Body of pancreas (tissue), 4 donors: Measurements from ENCODE around the gene WNT7B. TPM values are rescaled to one million over a fixed set of nuclear protein-coding genes. Genes with fewer than 3 reads are reported as not detected.

Experiments used
- ATAC-seq: fragments of 150-250 bp; one replicate; pipeline ENCODE4 v1.9.1; 2016
- DNase-seq, 4 donors: peaks; one replicate each; pipeline ENCODE4 v3.0.0-alpha.2; 2019
- H3K27ac ChIP-seq, 4 donors: fragments of 200-600 bp; sonication (generic); 1 replicate in 3 of 4; 2 replicates in 1 of 4; pipeline versions ENCODE4 v1.5.1 to v1.6.1; 2016 to 2019; ENCODE audit warnings: mild to moderate bottlenecking in 1 of 4, mixed read lengths in 1 of 4, moderate library complexity in 1 of 4
- H3K27me3 ChIP-seq, 2 donors: fragments of 200-600 bp; sonication (generic); one replicate each; pipeline ENCODE4 v1.6.0; 2016; ENCODE audit warnings: mild to moderate bottlenecking in 1 of 2
- H3K36me3 ChIP-seq, 2 donors: fragments of 200-600 bp; sonication (generic); replicated peaks in 1 of 2; 2 replicates each; pipeline ENCODE4 v1.5.1; 2016; ENCODE audit warnings: low read depth in 2 of 2; ENCODE audit not compliant: insufficient read depth in 1 of 2
- H3K4me1 ChIP-seq: fragments of 200-600 bp; sonication (generic); one replicate; pipeline ENCODE4 v1.6.0; 2016
- H3K4me3 ChIP-seq, 2 donors: fragments of 200-600 bp; sonication (generic); 1 replicate in 1 of 2; 2 replicates in 1 of 2; pipeline ENCODE4 v1.5.1; 2016 to 2019
- H3K9me3 ChIP-seq, 3 donors: fragments of 200-600 bp; sonication (generic); 1 replicate in 2 of 3; 2 replicates in 1 of 3; pipeline ENCODE4 v1.5.1; 2016
- POLR2A ChIP-seq, 3 donors: fragments of 450-650 bp; IDR thresholded peaks; one replicate each; pipeline ENCODE4 v1.6.1; 2016; ENCODE audit warnings: antibody characterized with exemption in 3 of 3, mild to moderate bottlenecking in 2 of 3
- WGBS, 2 donors: methylation state at CpG; one replicate each; pipeline ENCODE4 v1.1.5; 2017; 5-methylcytosine and 5-hydroxymethylcytosine counted together
- intact Hi-C: fragments of 100-400 bp; cut with DNase I; formaldehyde crosslinking; loops from one replicate; pipeline ENCODE4 v1.15.1; 2023
- total RNA-seq, 2 donors: library from RNA; depleted of rRNA; stranded (reverse); fragments of >200 nt; gene quantifications; one replicate each; pipeline ENCODE4 v1.1.0, GENCODE V29; 2016
- TF ChIP-seq, protein P1 (sequence below), 7 experiments: fragments of 450-650 bp in 4 of 7; fragments of 200-600 bp in 3 of 7; sonication (generic) in 3 of 7; IDR thresholded peaks; one replicate each; pipeline ENCODE4 v1.5.1; 2016 to 2019; ENCODE audit warnings: antibody characterized with exemption in 7 of 7

WNT7B gene
- total RNA-seq, 2 donors from 2014 or later: 2.1 TPM; not detected in 1

GRCh38 chr22:46023558-46023981 lies 46.6 kb upstream of the WNT7B start:
- no peak for ATAC-seq
- TF ChIP-seq POLR2A (IDR thresholded peaks at IDR 0.05): no peak
- TF ChIP-seq, protein P1, sequence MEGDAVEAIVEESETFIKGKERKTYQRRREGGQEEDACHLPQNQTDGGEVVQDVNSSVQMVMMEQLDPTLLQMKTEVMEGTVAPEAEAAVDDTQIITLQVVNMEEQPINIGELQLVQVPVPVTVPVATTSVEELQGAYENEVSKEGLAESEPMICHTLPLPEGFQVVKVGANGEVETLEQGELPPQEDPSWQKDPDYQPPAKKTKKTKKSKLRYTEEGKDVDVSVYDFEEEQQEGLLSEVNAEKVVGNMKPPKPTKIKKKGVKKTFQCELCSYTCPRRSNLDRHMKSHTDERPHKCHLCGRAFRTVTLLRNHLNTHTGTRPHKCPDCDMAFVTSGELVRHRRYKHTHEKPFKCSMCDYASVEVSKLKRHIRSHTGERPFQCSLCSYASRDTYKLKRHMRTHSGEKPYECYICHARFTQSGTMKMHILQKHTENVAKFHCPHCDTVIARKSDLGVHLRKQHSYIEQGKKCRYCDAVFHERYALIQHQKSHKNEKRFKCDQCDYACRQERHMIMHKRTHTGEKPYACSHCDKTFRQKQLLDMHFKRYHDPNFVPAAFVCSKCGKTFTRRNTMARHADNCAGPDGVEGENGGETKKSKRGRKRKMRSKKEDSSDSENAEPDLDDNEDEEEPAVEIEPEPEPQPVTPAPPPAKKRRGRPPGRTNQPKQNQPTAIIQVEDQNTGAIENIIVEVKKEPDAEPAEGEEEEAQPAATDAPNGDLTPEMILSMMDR (IDR thresholded peaks at IDR 0.05): no peak
- H3K4me1 ChIP-seq: peaks cover 19% of the 10 kb centered on the region
- no peaks in the 10 kb centered on the region for H3K9me3 ChIP-seq
- intact Hi-C loops: no loop called here
- H3K36me3 ChIP-seq: no peaks in the 10 kb centered on the region
- no peak overlapping the region for H3K4me3 ChIP-seq
- 89 to 90% methylated on average over 13 to 14 of the region's 14 CpGs for WGBS, 2 donors
- peak in 3 of 4 donors; percentile 2 to 10 (median 9) for DNase-seq
- H3K27ac ChIP-seq: no peak overlapping the region
- H3K27me3 ChIP-seq: no peaks in the 10 kb centered on the region

DNA sequence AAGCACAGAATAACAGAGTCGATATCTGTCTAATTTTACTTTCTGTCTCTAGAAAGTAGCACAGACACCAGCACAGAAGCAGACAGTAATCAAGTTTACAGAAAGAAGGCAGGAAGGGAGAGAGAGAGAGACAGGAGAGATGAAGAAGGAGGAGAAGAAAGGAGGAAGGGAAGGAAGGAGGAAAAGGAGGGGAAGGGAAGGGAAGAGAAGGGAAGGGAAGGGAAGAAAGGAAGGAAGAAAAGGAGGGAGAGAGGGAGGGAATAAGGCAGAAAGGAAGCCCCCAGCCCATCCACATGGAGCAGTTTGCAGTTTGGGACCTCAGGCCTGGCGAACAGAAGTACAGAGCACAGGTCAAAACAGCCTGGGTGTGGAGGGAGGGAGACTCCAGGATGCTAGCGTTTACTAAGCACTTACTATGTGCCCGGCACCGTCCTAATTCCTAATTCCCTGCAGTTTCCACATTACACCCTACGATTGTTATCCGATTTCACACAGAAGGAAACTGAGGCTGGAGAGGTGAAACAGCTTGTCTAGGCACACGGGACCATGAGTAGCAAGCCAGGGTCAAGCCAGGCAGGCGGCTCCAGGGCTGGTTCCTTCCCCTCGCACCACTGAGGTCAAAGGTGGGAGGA lies 46.0 kb upstream of the WNT7B start:
- H3K27ac ChIP-seq: no peak overlapping the region
- TF ChIP-seq, protein P1 (IDR thresholded peaks at IDR 0.05): no peak
- TF ChIP-seq POLR2A (IDR thresholded peaks at IDR 0.05): no peak
- H3K4me3 ChIP-seq: no peak overlapping the region
- intact Hi-C loops: no loop called here
- DNase-seq (peak in 2 of 4 donors; percentile 5 to 6), ATAC-seq (no peak)
- H3K4me1 ChIP-seq: peaks cover 18% of the 10 kb centered on the region
- WGBS, 2 donors: 87 to 89% methylated on average over 10 of the region's 10 CpGs
- no peaks in the 10 kb centered on the region for H3K27me3 ChIP-seq
- no peaks in the 10 kb centered on the region for H3K36me3 ChIP-seq
- no peaks in the 10 kb centered on the region for H3K9me3 ChIP-seq

DNA sequence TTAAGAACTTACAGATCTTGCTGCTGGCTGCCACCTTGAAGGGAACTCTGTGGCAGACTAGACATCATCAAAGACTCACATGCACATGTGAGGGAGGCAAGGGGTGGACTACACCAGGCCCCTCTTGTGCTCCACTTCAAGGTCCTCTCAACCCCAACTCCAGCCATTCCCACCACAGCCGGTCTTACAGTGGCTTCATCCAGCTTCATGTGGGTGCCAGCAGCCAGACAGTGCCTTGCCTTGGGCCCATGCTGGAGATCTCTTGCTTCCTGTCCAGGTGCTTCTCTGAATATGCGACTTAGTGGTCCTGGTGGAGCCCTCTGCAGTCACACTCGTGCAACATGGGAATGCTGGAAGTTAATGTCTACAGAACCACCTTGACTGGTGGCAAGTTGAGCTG lies 44.6 kb upstream of the WNT7B start:
- H3K4me3 ChIP-seq: no peak overlapping the region
- TF ChIP-seq, protein P1 (IDR thresholded peaks at IDR 0.05): no peak
- no peak for TF ChIP-seq POLR2A (IDR thresholded peaks at IDR 0.05)
- WGBS, 2 donors: 75 to 79% methylated on average over 2 to 3 of the region's 3 CpGs
- no peaks in the 10 kb centered on the region for H3K9me3 ChIP-seq
- no peaks in the 10 kb centered on the region for H3K27me3 ChIP-seq
- ATAC-seq (no peak), DNase-seq (peak in 3 of 4 donors; percentile 3 to 7 (median 7))
- peaks cover 4% of the 10 kb centered on the region for H3K4me1 ChIP-seq
- no peaks in the 10 kb centered on the region for H3K36me3 ChIP-seq
- no peak overlapping the region for H3K27ac ChIP-seq
- intact Hi-C loops: no loop called here

GRCh38 chr22:46019351-46019750 lies 42.4 kb upstream of the WNT7B start:
- intact Hi-C loops: no loop called here
- H3K4me1 ChIP-seq: peaks cover 14% of the 10 kb centered on the region
- WGBS, 2 donors: 84 to 89% methylated on average over 6 of the region's 6 CpGs
- no peak overlapping the region for H3K27ac ChIP-seq
- no peak overlapping the region for H3K4me3 ChIP-seq
- H3K36me3 ChIP-seq: no peaks in the 10 kb centered on the region
- H3K27me3 ChIP-seq: no peaks in the 10 kb centered on the region
- TF ChIP-seq, protein P1 (IDR thresholded peaks at IDR 0.05): no peak
- no peak for TF ChIP-seq POLR2A (IDR thresholded peaks at IDR 0.05)
- ATAC-seq: no peak
- H3K9me3 ChIP-seq: no peaks in the 10 kb centered on the region
- peak in 1 of 4 donors; percentile 1 for DNase-seq

DNA sequence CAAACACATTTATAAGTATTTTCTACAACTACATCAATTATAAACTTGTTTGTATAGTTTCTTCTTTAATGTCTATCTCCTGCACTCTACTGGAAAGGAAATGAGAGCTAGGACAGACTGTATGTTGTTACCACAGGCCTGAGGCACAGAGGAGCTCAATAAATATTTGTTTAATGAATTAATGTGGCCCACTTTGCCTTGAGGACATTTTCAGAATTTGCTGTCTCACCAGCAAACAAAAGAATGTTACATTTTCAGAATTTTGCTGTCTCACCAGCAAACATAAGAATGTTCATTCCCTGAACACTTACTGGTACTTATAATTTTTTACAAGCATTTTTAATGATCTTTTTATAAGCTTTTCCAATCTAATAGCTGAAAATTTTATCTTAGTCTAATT lies 41.9 kb upstream of the WNT7B start:
- intact Hi-C loops: no loop called here

More for the DNA sequence above, 41.9 kb upstream of the WNT7B start:
- no peaks in the 10 kb centered on the region for H3K9me3 ChIP-seq
- peaks cover 14% of the 10 kb centered on the region for H3K4me1 ChIP-seq
- no peak for TF ChIP-seq POLR2A (IDR thresholded peaks at IDR 0.05)
- TF ChIP-seq, protein P1 (IDR thresholded peaks at IDR 0.05): no peak
- DNase-seq (no peak), ATAC-seq (no peak)
- H3K27me3 ChIP-seq: no peaks in the 10 kb centered on the region
- no peak overlapping the region for H3K4me3 ChIP-seq
- no peak overlapping the region for H3K27ac ChIP-seq
- no peaks in the 10 kb centered on the region for H3K36me3 ChIP-seq
